Measurements from ENCODE around the gene PSMA7.

Gene PSMA7

DNA sequence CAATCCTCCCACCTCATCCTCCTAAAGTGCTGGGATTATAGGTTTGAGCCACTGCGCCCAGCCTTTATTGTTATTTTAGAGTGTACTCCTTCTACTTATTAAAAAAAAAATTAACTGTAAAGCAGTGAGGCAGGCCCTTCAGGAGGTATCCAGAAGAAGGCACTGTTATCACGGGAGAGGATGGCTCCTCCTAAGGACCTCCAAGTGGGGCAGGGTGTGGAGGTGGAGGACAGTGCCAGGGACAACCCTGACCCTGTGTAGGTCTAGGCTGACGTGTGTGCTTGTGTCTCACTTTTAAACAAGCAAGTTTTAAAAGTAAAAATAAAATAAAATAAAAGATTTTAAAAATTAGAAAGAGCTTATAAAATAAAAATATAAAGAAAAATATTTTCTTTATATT, 53.8 kb downstream of the PSMA7 start:
- no peak for TF ChIP-seq ZFX (IDR thresholded peaks at IDR 0.05; ENCODE audit: borderline replicate concordance)
- TF ChIP-seq CTCF (IDR thresholded peaks at IDR 0.05), result no peak

GRCh38 chr20:62088258-62089127, 54.7 kb downstream of the PSMA7 start:
- TF ChIP-seq ZFX (IDR thresholded peaks at IDR 0.05; ENCODE audit: borderline replicate concordance), result no peak
- TF ChIP-seq CTCF (IDR thresholded peaks at IDR 0.05), result no peak
- H3K27ac ChIP-seq, result no peak overlapping the region

More for the DNA sequence above, 53.8 kb downstream of the PSMA7 start:
- no peak overlapping the region for H3K27ac ChIP-seq

DNA sequence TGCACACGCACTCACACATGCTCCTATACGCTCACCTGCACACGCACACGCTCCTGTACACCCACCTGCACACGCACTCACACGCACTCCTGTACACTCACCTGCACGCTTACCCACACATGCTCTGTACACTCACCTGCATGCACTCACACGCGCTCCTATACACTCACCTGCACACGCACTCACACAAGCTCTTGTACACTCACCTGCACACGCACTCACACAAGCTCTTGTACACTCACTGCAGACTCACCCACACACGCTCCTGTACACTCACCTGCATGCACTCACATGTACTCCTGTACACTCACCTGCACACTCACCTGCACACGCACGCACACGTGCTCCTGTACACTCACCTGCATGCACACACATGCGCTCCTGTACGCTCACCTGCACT, 55.6 kb downstream of the PSMA7 start:
- no peak overlapping the region for H3K27ac ChIP-seq
- TF ChIP-seq ZFX (IDR thresholded peaks at IDR 0.05; ENCODE audit: borderline replicate concordance) (no peak), CTCF (IDR thresholded peaks at IDR 0.05) (no peak)

DNA sequence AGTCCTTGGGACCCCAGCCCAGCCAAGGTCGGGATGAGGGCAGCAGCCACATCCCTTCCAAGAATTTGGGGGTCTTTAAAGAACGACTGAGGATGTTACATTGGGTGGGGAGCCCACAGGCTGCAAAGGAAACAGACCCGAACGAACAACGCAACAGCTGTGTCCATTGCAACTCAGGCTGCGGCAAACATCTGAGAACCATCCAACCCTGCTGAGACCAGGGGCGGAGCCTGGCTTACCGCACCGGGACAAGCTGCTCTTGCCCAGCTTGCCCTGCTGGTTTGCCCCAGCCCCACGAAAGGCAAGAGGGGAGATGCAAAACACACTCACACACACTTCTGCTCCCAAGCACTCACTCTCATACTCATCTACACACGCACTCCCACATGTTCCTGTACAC, 56.0 kb downstream of the PSMA7 start:
- H3K27ac ChIP-seq, result no peak overlapping the region

More for the DNA sequence above, 56.0 kb downstream of the PSMA7 start:
- no peak for TF ChIP-seq CTCF (IDR thresholded peaks at IDR 0.05)
- no peak for TF ChIP-seq ZFX (IDR thresholded peaks at IDR 0.05; ENCODE audit: borderline replicate concordance)
